HepG2 (cell line): ENCODE measurements around the gene ZFP36. TPM values are rescaled to one million over a fixed set of nuclear protein-coding genes. Genes with fewer than 3 reads are reported as not detected.

Source experiments
- ATAC-seq: fragments of 200-7000 bp; cut with Tn5 transposase; 3 replicates; pipeline ENCODE4 v1.9.1; 2020; ENCODE audit warnings: mild to moderate bottlenecking, moderate library complexity
- BruUV-seq: library from RNA; stranded (reverse); fragments of 400-500 nt; replicated peaks from 2 replicates; lab custom pipeline; 2021; lab: Mats Ljungman, UMichigan
- CTCF ChIA-PET: fragments of 300-600 bp; formaldehyde crosslinking; extraction: SDS; loops from one replicate; lab custom pipeline; 2021; ENCODE audit warnings: low total read pairs, inconsistent platforms, low intra/inter-chr PET ratio; lab: Yijun Ruan, JAX
- POLR2A ChIA-PET: fragments of 350-600 bp; sonication (Branson Sonifier 250); formaldehyde crosslinking; loops from one replicate; lab custom pipeline; 2020; ENCODE audit warnings: antibody characterized with exemption, inconsistent platforms; lab: Yijun Ruan, JAX
- DNase-seq: peaks from one replicate; pipeline ENCODE4 v3.0.0-alpha.2; 2015; ENCODE audit warnings: low spot score
- FAIRE-seq: peaks from 3 replicates; lab custom pipeline; 2011; peaks lifted over from hg19 to GRCh38; lab: Jason Lieb, UNC
- H2AFZ ChIP-seq: one replicate; pipeline ENCODE4 v1.6.1; 2011; ENCODE audit warnings: low read length, inconsistent platforms
- H3K27ac ChIP-seq: fragments of 300-600 bp; 3 replicates; pipeline ENCODE4 v1.8.0; 2011; ENCODE audit warnings: mixed run types, mild to moderate bottlenecking, mixed read lengths, low read length, inconsistent platforms; ENCODE audit not compliant: insufficient read depth; ENCODE audit errors: extremely low read length
- H3K27me3 ChIP-seq, 2 experiments: fragments of 200-600 bp in 1 of 2; 2 replicates in 1 of 2; 3 replicates in 1 of 2; pipeline versions ENCODE4 v1.6.0 to v1.8.0; 2011; ENCODE audit warnings: low read length in 2 of 2, mild to moderate bottlenecking in 2 of 2, moderate library complexity in 2 of 2, inconsistent platforms in 1 of 2; ENCODE audit not compliant: insufficient read depth in 2 of 2, control insufficient read depth in 1 of 2
- H3K36me3 ChIP-seq, 2 experiments: fragments of 200-600 bp in 1 of 2; replicated peaks in 1 of 2; 2 replicates in 1 of 2; 3 replicates in 1 of 2; pipeline versions ENCODE4 v1.5.1 to v1.8.0; 2011; ENCODE audit warnings: low read length in 2 of 2, inconsistent platforms in 1 of 2; ENCODE audit not compliant: insufficient read depth in 2 of 2, control insufficient read depth in 1 of 2
- H3K4me1 ChIP-seq: 2 replicates; pipeline ENCODE4 v1.5.1; 2012; ENCODE audit warnings: low read length, inconsistent platforms; ENCODE audit not compliant: insufficient read depth
- H3K4me2 ChIP-seq: 2 replicates; pipeline ENCODE4 v1.6.0; 2011; ENCODE audit warnings: low read depth, low read length, inconsistent platforms
- H3K4me3 ChIP-seq, 3 experiments: fragments of 200-600 bp in 1 of 3; sonication (generic), shearing (Covaris generic) in 1 of 3; replicated peaks in 1 of 3; 2 replicates each; pipeline ENCODE4 v1.5.1; 2011 to 2016; ENCODE audit warnings: low read length in 3 of 3, inconsistent platforms in 2 of 3, low read depth in 2 of 3, mild to moderate bottlenecking in 2 of 3, control low read depth in 1 of 3, mixed read lengths in 1 of 3; ENCODE audit not compliant: insufficient read depth in 1 of 3
- H3K79me2 ChIP-seq: one replicate; pipeline ENCODE4 v1.6.1; 2011; ENCODE audit warnings: low read length, inconsistent platforms; ENCODE audit not compliant: insufficient read depth
- H3K9ac ChIP-seq: 2 replicates; pipeline ENCODE4 v1.6.0; 2011; ENCODE audit warnings: mild to moderate bottlenecking, low read depth, low read length, inconsistent platforms; ENCODE audit not compliant: insufficient read depth
- H3K9me3 ChIP-seq: 2 replicates; pipeline ENCODE4 v1.5.1; 2012; ENCODE audit warnings: mild to moderate bottlenecking, low read length
- H4K20me1 ChIP-seq: 2 replicates; pipeline ENCODE4 v1.6.0; 2011; ENCODE audit warnings: inconsistent platforms, mild to moderate bottlenecking, low read length, moderate library complexity; ENCODE audit not compliant: insufficient read depth
- FOXA3 ChIP-seq: IDR thresholded peaks from 2 replicates; pipeline ENCODE4 v1.6.1; 2016; ENCODE audit warnings: missing genetic modification reagents, missing compliant biosample characterization
- NFATC3 ChIP-seq: sonication (generic); formaldehyde crosslinking; IDR thresholded peaks from 2 replicates; pipeline ENCODE4 v1.5.1; 2020; ENCODE audit warnings: mild to moderate bottlenecking, missing genetic modification reagents
- SALL1 ChIP-seq: sonication (generic); formaldehyde crosslinking; IDR thresholded peaks from 2 replicates; pipeline ENCODE4 v1.8.0; 2022; ENCODE audit warnings: mild to moderate bottlenecking, missing genetic modification reagents
- SYNCRIP ChIP-seq: fragments of 200-400 bp; formaldehyde crosslinking; IDR thresholded peaks from 2 replicates; pipeline ENCODE4 v1.6.1; 2018; ENCODE audit warnings: mild to moderate bottlenecking, low read depth, low read length; ENCODE audit not compliant: insufficient read depth
- U2AF2 ChIP-seq: fragments of 200-400 bp; formaldehyde crosslinking; IDR thresholded peaks from 2 replicates; pipeline ENCODE4 v1.6.1; 2017; ENCODE audit warnings: low read depth, mild to moderate bottlenecking, low read length
- XBP1 ChIP-seq: sonication (generic); formaldehyde crosslinking; IDR thresholded peaks from 2 replicates; pipeline ENCODE4 v1.5.0; 2020; ENCODE audit warnings: missing genetic modification reagents
- ZNF33A ChIP-seq: sonication (generic); formaldehyde crosslinking; IDR thresholded peaks from 2 replicates; pipeline ENCODE4 v1.5.1; 2020; ENCODE audit warnings: missing genetic modification reagents, mild to moderate bottlenecking, moderate library complexity, borderline replicate concordance
- ZNF44 ChIP-seq: sonication (generic); formaldehyde crosslinking; IDR thresholded peaks from 2 replicates; pipeline ENCODE4 v1.5.1; 2020; ENCODE audit warnings: mild to moderate bottlenecking, missing genetic modification reagents
- WGBS: methylation state at CpG from one replicate; pipeline ENCODE4 v1.1.6; 2017; ENCODE audit warnings: low lambda C conversion rate; 5-methylcytosine and 5-hydroxymethylcytosine counted together
- in situ Hi-C: cut with HindIII; loops from 2 replicates; pipeline ENCODE4 v1.10.0; 2017; ENCODE audit warnings: low pct_unique_long_range_greater_than_20kb; ENCODE audit not compliant: extremely low pct_ligation_motif_present
- intact Hi-C: fragments of 100-400 bp; cut with micrococcal nuclease; formaldehyde crosslinking; loops from one replicate; pipeline ENCODE4 v1.10.0; 2022; ENCODE audit not compliant: unreplicated experiment
- polyA plus RNA-seq, 8 experiments: library from polyadenylated mRNA; depleted of rRNA in 3 of 8; stranded (reverse) in 7 of 8; unstranded in 1 of 8; fragments of >200 nt; fragmentation: Illumina TruSeq in 4 of 8; extraction: Trizol in 4 of 8; gene quantifications; 2 replicates each; pipeline versions ENCODE4 v1.2.1 to v1.2.3, GENCODE V29; 2011 to 2016; ENCODE audit warnings: low read depth in 4 of 8, missing spikeins in 1 of 8, mixed read lengths in 1 of 8; ENCODE audit not compliant: insufficient read depth in 1 of 8
- total RNA-seq, 5 experiments: library from RNA; depleted of rRNA; stranded (reverse); fragments of >200 nt; fragmentation: Illumina TruSeq; extraction: Trizol; gene quantifications; 2 replicates each; pipeline ENCODE4 v1.2.3, GENCODE V29; 2016; ENCODE audit warnings: low read depth in 1 of 5
- TF ChIP-seq, protein P1 (sequence below): sonication (generic); formaldehyde crosslinking; IDR thresholded peaks from 2 replicates; pipeline ENCODE4 v1.4.0; 2020; ENCODE audit warnings: mild to moderate bottlenecking, low read depth, missing genetic modification reagents
- TF ChIP-seq, protein P2 (sequence below), 2 experiments: fragments of 450-650 bp in 1 of 2; sonication (generic) in 1 of 2; formaldehyde crosslinking in 1 of 2; IDR thresholded peaks; 2 replicates each; pipeline versions ENCODE4 v1.6.1 to v1.8.0; 2016 to 2022; ENCODE audit warnings: antibody characterized with exemption in 1 of 2, mild to moderate bottlenecking in 1 of 2, missing genetic modification reagents in 1 of 2
- TF ChIP-seq, protein P3 (sequence below): IDR thresholded peaks from 2 replicates; pipeline ENCODE4 v1.6.1; 2016

The ZFP36 gene
- total and polyA plus RNA-seq, 2 of the 13 experiments (the other 11 are each of a cell fraction or from before 2014, with no cell fraction given): 1.4 to 1.7 TPM

DNA sequence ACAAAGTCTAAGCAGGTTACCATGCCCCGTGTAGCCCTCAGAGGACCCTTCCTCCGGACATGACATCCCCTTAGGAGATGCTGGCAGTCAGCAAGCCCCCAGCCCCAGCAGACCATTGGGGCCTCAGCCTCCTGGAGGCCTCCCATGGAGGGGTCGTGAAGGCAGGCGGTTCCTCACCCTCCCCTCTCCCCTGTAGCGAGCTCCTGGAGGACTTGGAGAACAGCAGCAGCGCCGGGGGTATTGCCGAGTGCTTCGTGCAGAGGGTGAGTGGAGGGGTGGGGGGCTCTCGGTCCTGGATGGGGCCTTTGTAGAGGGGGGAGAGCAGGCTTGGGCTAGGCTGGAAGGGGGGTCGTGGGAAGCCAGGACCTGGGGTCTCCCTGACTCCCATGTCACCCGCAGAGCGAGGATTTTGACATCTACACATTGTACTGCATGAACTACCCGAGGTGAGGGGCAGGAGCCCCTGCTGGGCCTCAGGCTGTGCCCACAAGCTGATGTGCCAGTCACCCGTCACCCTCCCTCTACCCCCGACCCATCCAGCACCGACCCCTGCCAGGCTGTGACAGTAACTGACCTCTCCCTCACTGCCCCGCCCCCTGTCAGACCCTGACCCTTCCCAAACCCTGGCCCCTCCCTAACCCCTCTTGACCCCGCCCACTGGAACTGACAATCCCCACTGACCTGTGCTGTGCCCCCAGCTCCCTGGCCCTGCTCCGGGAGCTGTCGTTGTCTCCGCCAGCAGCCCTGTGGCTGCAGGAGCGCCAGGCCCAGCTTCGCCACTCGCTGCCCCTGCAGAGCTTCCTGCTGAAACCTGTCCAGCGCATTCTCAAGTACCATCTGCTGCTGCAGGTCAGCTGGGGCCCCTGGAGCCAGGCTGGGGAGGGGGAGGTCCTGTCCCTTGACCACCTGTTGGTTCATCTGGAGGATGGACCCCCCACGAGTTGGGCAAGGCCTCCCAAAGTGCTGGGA is 9.8 kb downstream of the ZFP36 start:
- Histone ChIP-seq H3K4me1 (peaks cover 34% of the 10 kb centered on the region), H3K4me3 (no peak overlapping the region), H3K36me3 (peaks cover 4 to 10% of the 10 kb centered on the region in 2 experiments; a peak in 4 of 5 replicates), H4K20me1 (no peaks in the 10 kb centered on the region), H3K79me2 (peaks cover 6% of the 10 kb centered on the region), H3K9ac (no peak overlapping the region), H2AFZ (no peak overlapping the region), H3K4me2 (no peak overlapping the region), H3K9me3 (no peaks in the 10 kb centered on the region), H3K27ac (no peak overlapping the region), H3K27me3 (no peaks in the 10 kb centered on the region)
- DNase-seq (no peak), FAIRE-seq (no peak), ATAC-seq (no peak)
- in situ Hi-C loops: no loop called here
- BruUV-seq: no TSS peak
- CTCF ChIA-PET: no interaction called here
- POLR2A ChIA-PET: interaction anchor here (2.1 to 4.2 kb wide), 2 partner anchors 12 to 19 kb away, joined by 13 to 31 read pairs; partner anchors contain the start of gene RPS16
- 89% methylated on average over 19 of the region's 27 CpGs for WGBS
- intact Hi-C loops: loop anchor here (10.0 kb wide), 1 partner anchor 118 kb away; the partner anchor contains the start of gene EID2B
- TF ChIP-seq, protein P1, sequence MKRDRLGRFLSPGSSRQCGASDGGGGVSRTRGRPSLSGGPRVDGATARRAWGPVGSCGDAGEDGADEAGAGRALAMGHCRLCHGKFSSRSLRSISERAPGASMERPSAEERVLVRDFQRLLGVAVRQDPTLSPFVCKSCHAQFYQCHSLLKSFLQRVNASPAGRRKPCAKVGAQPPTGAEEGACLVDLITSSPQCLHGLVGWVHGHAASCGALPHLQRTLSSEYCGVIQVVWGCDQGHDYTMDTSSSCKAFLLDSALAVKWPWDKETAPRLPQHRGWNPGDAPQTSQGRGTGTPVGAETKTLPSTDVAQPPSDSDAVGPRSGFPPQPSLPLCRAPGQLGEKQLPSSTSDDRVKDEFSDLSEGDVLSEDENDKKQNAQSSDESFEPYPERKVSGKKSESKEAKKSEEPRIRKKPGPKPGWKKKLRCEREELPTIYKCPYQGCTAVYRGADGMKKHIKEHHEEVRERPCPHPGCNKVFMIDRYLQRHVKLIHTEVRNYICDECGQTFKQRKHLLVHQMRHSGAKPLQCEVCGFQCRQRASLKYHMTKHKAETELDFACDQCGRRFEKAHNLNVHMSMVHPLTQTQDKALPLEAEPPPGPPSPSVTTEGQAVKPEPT: no peak
- TF ChIP-seq U2AF2: no peak
- TF ChIP-seq, protein P2, sequence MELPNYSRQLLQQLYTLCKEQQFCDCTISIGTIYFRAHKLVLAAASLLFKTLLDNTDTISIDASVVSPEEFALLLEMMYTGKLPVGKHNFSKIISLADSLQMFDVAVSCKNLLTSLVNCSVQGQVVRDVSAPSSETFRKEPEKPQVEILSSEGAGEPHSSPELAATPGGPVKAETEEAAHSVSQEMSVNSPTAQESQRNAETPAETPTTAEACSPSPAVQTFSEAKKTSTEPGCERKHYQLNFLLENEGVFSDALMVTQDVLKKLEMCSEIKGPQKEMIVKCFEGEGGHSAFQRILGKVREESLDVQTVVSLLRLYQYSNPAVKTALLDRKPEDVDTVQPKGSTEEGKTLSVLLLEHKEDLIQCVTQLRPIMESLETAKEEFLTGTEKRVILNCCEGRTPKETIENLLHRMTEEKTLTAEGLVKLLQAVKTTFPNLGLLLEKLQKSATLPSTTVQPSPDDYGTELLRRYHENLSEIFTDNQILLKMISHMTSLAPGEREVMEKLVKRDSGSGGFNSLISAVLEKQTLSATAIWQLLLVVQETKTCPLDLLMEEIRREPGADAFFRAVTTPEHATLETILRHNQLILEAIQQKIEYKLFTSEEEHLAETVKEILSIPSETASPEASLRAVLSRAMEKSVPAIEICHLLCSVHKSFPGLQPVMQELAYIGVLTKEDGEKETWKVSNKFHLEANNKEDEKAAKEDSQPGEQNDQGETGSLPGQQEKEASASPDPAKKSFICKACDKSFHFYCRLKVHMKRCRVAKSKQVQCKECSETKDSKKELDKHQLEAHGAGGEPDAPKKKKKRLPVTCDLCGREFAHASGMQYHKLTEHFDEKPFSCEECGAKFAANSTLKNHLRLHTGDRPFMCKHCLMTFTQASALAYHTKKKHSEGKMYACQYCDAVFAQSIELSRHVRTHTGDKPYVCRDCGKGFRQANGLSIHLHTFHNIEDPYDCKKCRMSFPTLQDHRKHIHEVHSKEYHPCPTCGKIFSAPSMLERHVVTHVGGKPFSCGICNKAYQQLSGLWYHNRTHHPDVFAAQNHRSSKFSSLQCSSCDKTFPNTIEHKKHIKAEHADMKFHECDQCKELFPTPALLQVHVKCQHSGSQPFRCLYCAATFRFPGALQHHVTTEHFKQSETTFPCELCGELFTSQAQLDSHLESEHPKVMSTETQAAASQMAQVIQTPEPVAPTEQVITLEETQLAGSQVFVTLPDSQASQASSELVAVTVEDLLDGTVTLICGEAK (IDR thresholded peaks at IDR 0.05): no peak
- TF ChIP-seq, protein P2 (CRISPR knock-in tag; IDR thresholded peaks at IDR 0.05): no peak
- no peak for TF ChIP-seq FOXA3 (CRISPR knock-in tag)
- no peak for TF ChIP-seq ZNF33A (CRISPR knock-in tag)
- no peak for TF ChIP-seq NFATC3
- no peak for TF ChIP-seq SYNCRIP
- no peak for TF ChIP-seq SALL1 (CRISPR knock-in tag)
- no peak for TF ChIP-seq ZNF44 (CRISPR knock-in tag)
- TF ChIP-seq XBP1 (CRISPR knock-in tag): no peak
- TF ChIP-seq, protein P3, sequence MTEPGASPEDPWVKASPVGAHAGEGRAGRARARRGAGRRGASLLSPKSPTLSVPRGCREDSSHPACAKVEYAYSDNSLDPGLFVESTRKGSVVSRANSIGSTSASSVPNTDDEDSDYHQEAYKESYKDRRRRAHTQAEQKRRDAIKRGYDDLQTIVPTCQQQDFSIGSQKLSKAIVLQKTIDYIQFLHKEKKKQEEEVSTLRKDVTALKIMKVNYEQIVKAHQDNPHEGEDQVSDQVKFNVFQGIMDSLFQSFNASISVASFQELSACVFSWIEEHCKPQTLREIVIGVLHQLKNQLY: no peak
